A549 (cell line): Measurements from ENCODE around the gene TTC27.
"Not testable (repeated sequence)": the region's sequence is repeated elsewhere in the genome, so short reads cannot be mapped to it uniquely, and the experiment has no call there.

Experiments used
- ESRRA ChIP-seq: fragments of 150-350 bp; IDR thresholded peaks from 2 replicates; pipeline ENCODE4 v1.6.1; 2014; ENCODE audit warnings: mild to moderate bottlenecking, low read length, borderline replicate concordance
- FOSB ChIP-seq: fragments of 250-450 bp; sonication (Bioruptor Pico); IDR thresholded peaks from 2 replicates; pipeline ENCODE4 v1.5.0; 2020; ENCODE audit warnings: mild to moderate bottlenecking, moderate library complexity
- POLR2A ChIP-seq: IDR thresholded peaks from 2 replicates; pipeline ENCODE4 v1.6.1; 2012; ENCODE audit warnings: mild to moderate bottlenecking, low read length
- RAD21 ChIP-seq, 2 experiments: fragments of >200 bp in 1 of 2; sonication (Bioruptor Twin) in 1 of 2; formaldehyde crosslinking in 1 of 2; IDR thresholded peaks in 1 of 2; conservative IDR thresholded peaks in 1 of 2; 2 replicates in 1 of 2; 3 replicates in 1 of 2; pipeline ENCODE4 v1.6.1; 2012 to 2018; ENCODE audit warnings: inconsistent platforms in 1 of 2
- TP53 ChIP-seq: fragments of 250-450 bp; sonication (Bioruptor Pico); IDR thresholded peaks from 2 replicates; pipeline ENCODE4 v1.5.0; 2021; ENCODE audit warnings: mild to moderate bottlenecking, moderate library complexity
- ZNF302 ChIP-seq: fragments of 250-450 bp; sonication (Bioruptor Pico); IDR thresholded peaks from 2 replicates; pipeline ENCODE4 v1.9.0; 2021; ENCODE audit warnings: inconsistent platforms, mild to moderate bottlenecking, moderate library complexity
- TF ChIP-seq, protein P1 (sequence below): fragments of 200-600 bp; sonication (generic); IDR thresholded peaks from 2 replicates; pipeline ENCODE4 v1.6.1; 2016; ENCODE audit warnings: antibody characterized with exemption, mild to moderate bottlenecking, moderate library complexity
- TF ChIP-seq, protein P2 (sequence below): fragments of >200 bp; sonication (Bioruptor Twin); formaldehyde crosslinking; IDR thresholded peaks from 3 replicates; pipeline ENCODE4 v1.5.1; 2016
- TF ChIP-seq, protein P3 (sequence below): fragments of >200 bp; sonication (Bioruptor Twin); formaldehyde crosslinking; IDR thresholded peaks from 3 replicates; pipeline ENCODE4 v1.6.1; 2016

DNA sequence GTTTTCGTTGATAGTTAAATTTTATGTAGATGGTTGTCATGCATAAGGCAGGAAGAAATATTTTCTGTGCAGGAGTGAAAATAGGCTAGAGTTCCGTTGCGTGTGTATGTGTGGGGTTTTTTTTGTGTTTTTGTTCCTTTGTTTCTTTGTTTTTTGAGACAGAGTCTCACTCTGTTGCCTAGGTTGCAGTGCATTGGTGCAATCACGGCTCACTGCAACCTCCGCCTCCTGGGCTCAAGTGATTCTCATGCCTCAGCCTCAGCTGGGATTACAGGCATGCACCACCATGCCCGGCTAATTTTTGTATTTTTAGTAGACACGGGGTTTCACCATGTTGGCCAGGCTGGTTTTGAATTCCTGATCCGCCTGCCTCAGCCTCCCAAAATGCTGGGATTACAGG lies 103.1 kb downstream of the TTC27 start:
- TF ChIP-seq RAD21 (conservative IDR thresholded peaks at IDR 0.05 in 1 of 2, IDR thresholded peaks at IDR 0.05 in 1 of 2); ESRRA; POLR2A; ZNF302; FOSB (CRISPR knock-in tag); TP53 (CRISPR knock-in tag): not testable (repeated sequence)
- TF ChIP-seq, protein P1, sequence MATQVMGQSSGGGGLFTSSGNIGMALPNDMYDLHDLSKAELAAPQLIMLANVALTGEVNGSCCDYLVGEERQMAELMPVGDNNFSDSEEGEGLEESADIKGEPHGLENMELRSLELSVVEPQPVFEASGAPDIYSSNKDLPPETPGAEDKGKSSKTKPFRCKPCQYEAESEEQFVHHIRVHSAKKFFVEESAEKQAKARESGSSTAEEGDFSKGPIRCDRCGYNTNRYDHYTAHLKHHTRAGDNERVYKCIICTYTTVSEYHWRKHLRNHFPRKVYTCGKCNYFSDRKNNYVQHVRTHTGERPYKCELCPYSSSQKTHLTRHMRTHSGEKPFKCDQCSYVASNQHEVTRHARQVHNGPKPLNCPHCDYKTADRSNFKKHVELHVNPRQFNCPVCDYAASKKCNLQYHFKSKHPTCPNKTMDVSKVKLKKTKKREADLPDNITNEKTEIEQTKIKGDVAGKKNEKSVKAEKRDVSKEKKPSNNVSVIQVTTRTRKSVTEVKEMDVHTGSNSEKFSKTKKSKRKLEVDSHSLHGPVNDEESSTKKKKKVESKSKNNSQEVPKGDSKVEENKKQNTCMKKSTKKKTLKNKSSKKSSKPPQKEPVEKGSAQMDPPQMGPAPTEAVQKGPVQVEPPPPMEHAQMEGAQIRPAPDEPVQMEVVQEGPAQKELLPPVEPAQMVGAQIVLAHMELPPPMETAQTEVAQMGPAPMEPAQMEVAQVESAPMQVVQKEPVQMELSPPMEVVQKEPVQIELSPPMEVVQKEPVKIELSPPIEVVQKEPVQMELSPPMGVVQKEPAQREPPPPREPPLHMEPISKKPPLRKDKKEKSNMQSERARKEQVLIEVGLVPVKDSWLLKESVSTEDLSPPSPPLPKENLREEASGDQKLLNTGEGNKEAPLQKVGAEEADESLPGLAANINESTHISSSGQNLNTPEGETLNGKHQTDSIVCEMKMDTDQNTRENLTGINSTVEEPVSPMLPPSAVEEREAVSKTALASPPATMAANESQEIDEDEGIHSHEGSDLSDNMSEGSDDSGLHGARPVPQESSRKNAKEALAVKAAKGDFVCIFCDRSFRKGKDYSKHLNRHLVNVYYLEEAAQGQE, result not testable (repeated sequence)
- TF ChIP-seq, protein P2, sequence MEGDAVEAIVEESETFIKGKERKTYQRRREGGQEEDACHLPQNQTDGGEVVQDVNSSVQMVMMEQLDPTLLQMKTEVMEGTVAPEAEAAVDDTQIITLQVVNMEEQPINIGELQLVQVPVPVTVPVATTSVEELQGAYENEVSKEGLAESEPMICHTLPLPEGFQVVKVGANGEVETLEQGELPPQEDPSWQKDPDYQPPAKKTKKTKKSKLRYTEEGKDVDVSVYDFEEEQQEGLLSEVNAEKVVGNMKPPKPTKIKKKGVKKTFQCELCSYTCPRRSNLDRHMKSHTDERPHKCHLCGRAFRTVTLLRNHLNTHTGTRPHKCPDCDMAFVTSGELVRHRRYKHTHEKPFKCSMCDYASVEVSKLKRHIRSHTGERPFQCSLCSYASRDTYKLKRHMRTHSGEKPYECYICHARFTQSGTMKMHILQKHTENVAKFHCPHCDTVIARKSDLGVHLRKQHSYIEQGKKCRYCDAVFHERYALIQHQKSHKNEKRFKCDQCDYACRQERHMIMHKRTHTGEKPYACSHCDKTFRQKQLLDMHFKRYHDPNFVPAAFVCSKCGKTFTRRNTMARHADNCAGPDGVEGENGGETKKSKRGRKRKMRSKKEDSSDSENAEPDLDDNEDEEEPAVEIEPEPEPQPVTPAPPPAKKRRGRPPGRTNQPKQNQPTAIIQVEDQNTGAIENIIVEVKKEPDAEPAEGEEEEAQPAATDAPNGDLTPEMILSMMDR, result not testable (repeated sequence)
- TF ChIP-seq, protein P3, sequence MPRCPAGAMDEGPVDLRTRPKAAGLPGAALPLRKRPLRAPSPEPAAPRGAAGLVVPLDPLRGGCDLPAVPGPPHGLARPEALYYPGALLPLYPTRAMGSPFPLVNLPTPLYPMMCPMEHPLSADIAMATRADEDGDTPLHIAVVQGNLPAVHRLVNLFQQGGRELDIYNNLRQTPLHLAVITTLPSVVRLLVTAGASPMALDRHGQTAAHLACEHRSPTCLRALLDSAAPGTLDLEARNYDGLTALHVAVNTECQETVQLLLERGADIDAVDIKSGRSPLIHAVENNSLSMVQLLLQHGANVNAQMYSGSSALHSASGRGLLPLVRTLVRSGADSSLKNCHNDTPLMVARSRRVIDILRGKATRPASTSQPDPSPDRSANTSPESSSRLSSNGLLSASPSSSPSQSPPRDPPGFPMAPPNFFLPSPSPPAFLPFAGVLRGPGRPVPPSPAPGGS, result not testable (repeated sequence)
